K562 (cell line): ENCODE measurements around the gene RMND5B. TPM values are rescaled to one million over a fixed set of nuclear protein-coding genes. Genes with fewer than 3 reads are reported as not detected.
A peak's percentile ranks its signal among the peaks of the same experiment; 100 is the strongest.

Source experiments
- ATAC-seq: fragments of 200-7000 bp; cut with Tn5 transposase; 3 replicates; pipeline ENCODE4 v1.9.1; 2020; ENCODE audit warnings: moderate library complexity
- BruUV-seq: library from RNA; stranded (reverse); fragments of 400-500 nt; replicated peaks from 2 replicates; lab custom pipeline; 2021; lab: Mats Ljungman, UMichigan
- CTCF ChIA-PET: fragments of 300-600 bp; formaldehyde crosslinking; extraction: SDS; loops from one replicate; lab custom pipeline; 2021; ENCODE audit warnings: low intra/inter-chr PET ratio; lab: Yijun Ruan, JAX
- POLR2A ChIA-PET: fragments of 300-600, 350-650 bp; sonication (Branson Sonifier 250); formaldehyde crosslinking; extraction: SDS; loops from one replicate; lab custom pipeline; 2021; ENCODE audit warnings: antibody characterized with exemption, inconsistent platforms; lab: Yijun Ruan, JAX
- DNase-seq, 4 experiments: peaks; one replicate each; pipeline versions ENCODE4 v3.0.0 to v3.0.0-alpha.2; 2011 to 2018; ENCODE audit warnings: low spot score in 3 of 4, mixed read lengths in 3 of 4; ENCODE audit errors: extremely low read depth in 1 of 4
- FAIRE-seq: peaks from 2 replicates; lab custom pipeline; 2011; peaks lifted over from hg19 to GRCh38; lab: Jason Lieb, UNC
- H2AFZ ChIP-seq: 2 replicates; pipeline ENCODE4 v1.6.0; 2011; ENCODE audit warnings: low read depth, low read length, control low read depth, inconsistent platforms
- H3K27ac ChIP-seq: fragments of 200-600 bp; 3 replicates; pipeline ENCODE4 v1.8.0; 2011; ENCODE audit warnings: low read depth, mild to moderate bottlenecking, control low read depth, inconsistent platforms, low read length, moderate library complexity, mixed read lengths; ENCODE audit errors: extremely low read depth
- H3K27me3 ChIP-seq, 2 experiments: fragments of 300-600 bp in 1 of 2; 2 replicates in 1 of 2; 3 replicates in 1 of 2; pipeline versions ENCODE4 v1.6.0 to v1.8.0; 2011; ENCODE audit warnings: inconsistent platforms in 2 of 2, low read length in 2 of 2, mild to moderate bottlenecking in 1 of 2, mixed read lengths in 1 of 2, moderate library complexity in 1 of 2; ENCODE audit not compliant: control insufficient read depth in 2 of 2, insufficient read depth in 2 of 2
- H3K36me3 ChIP-seq: fragments of 300-600 bp; 3 replicates; pipeline ENCODE4 v1.8.0; 2011; ENCODE audit warnings: mild to moderate bottlenecking, low read length, inconsistent platforms; ENCODE audit not compliant: control insufficient read depth, insufficient read depth
- H3K4me1 ChIP-seq, 2 experiments: fragments of 200-600 bp in 1 of 2; replicated peaks in 1 of 2; 2 replicates in 1 of 2; 3 replicates in 1 of 2; pipeline versions ENCODE4 v1.5.1 to v1.8.0; 2011; ENCODE audit warnings: inconsistent platforms in 2 of 2, low read length in 2 of 2, mild to moderate bottlenecking in 1 of 2, mixed read lengths in 1 of 2, moderate library complexity in 1 of 2; ENCODE audit not compliant: control insufficient read depth in 2 of 2, insufficient read depth in 2 of 2
- H3K4me2 ChIP-seq: 2 replicates; pipeline ENCODE4 v1.6.1; 2011; ENCODE audit warnings: low read length, control low read depth, inconsistent platforms, mixed read lengths; ENCODE audit not compliant: insufficient read depth
- H3K4me3 ChIP-seq: fragments of 200-600 bp; sonication (generic), shearing (Covaris generic); 2 replicates; pipeline ENCODE4 v1.5.1; 2016; ENCODE audit warnings: control low read depth, inconsistent platforms
- H3K79me2 ChIP-seq: fragments of 200-600 bp; 3 replicates; pipeline ENCODE4 v1.8.0; 2011; ENCODE audit warnings: low read length, inconsistent platforms; ENCODE audit not compliant: control insufficient read depth, insufficient read depth
- H3K9ac ChIP-seq, 2 experiments: 2 replicates each; pipeline versions ENCODE4 v1.6.0 to v1.6.1; 2011; ENCODE audit warnings: low read depth in 2 of 2, low read length in 2 of 2, control low read depth in 1 of 2, inconsistent platforms in 1 of 2, mild to moderate bottlenecking in 1 of 2, mixed read lengths in 1 of 2; ENCODE audit not compliant: insufficient read depth in 1 of 2
- H3K9me1 ChIP-seq: one replicate; pipeline ENCODE4 v1.6.0; 2011; ENCODE audit warnings: inconsistent platforms, mild to moderate bottlenecking, low read length, moderate library complexity; ENCODE audit not compliant: control insufficient read depth, insufficient read depth
- H3K9me3 ChIP-seq: replicated peaks from 2 replicates; pipeline ENCODE4 v1.5.1; 2011; ENCODE audit warnings: low read depth, low read length, inconsistent platforms; ENCODE audit not compliant: control insufficient read depth, insufficient read depth
- H4K20me1 ChIP-seq: replicated peaks from 2 replicates; pipeline ENCODE4 v1.6.1; 2011; ENCODE audit warnings: low read length, inconsistent platforms, mixed read lengths; ENCODE audit not compliant: control insufficient read depth, insufficient read depth
- CREB1 ChIP-seq, 2 experiments: sonication (generic) in 1 of 2; formaldehyde crosslinking in 1 of 2; IDR thresholded peaks; 2 replicates each; pipeline versions ENCODE4 v1.6.1 to v1.8.0; 2012 to 2022; ENCODE audit warnings: inconsistent platforms in 1 of 2, mild to moderate bottlenecking in 1 of 2, missing genetic modification reagents in 1 of 2, moderate library complexity in 1 of 2
- EP400 ChIP-seq: fragments of 450-650 bp; IDR thresholded peaks from 2 replicates; pipeline ENCODE4 v1.6.1; 2017; ENCODE audit warnings: antibody characterized with exemption, mild to moderate bottlenecking, moderate library complexity
- LARP7 ChIP-seq: fragments of 450-650 bp; IDR thresholded peaks from 2 replicates; pipeline ENCODE4 v1.6.1; 2016
- MAFK ChIP-seq: IDR thresholded peaks from 2 replicates; pipeline ENCODE4 v1.6.1; 2011; ENCODE audit warnings: low read length, improper control_type of control experiment
- MEF2A ChIP-seq: IDR thresholded peaks from 2 replicates; pipeline ENCODE4 v1.6.1; 2011; ENCODE audit warnings: low read depth, mild to moderate bottlenecking, low read length, moderate library complexity; ENCODE audit not compliant: control insufficient read depth
- OTX1 ChIP-seq: fragments of 450-650 bp; formaldehyde crosslinking; IDR thresholded peaks from 2 replicates; pipeline ENCODE4 v1.4.0; 2022; ENCODE audit warnings: mild to moderate bottlenecking
- RBM15 ChIP-seq: fragments of 200-400 bp; formaldehyde crosslinking; IDR thresholded peaks from 2 replicates; pipeline ENCODE4 v1.6.1; 2018; ENCODE audit warnings: mild to moderate bottlenecking, low read length, moderate library complexity; ENCODE audit not compliant: insufficient read depth
- RBM22 ChIP-seq: fragments of 200-400 bp; formaldehyde crosslinking; IDR thresholded peaks from 2 replicates; pipeline ENCODE4 v1.6.1; 2018; ENCODE audit warnings: low read length, low read depth; ENCODE audit not compliant: poor library complexity, severe bottlenecking
- SMC3 ChIP-seq: conservative IDR thresholded peaks from 2 replicates; pipeline ENCODE4 v1.6.1; 2011; ENCODE audit warnings: low read depth, low read length, improper control_type of control experiment; ENCODE audit not compliant: insufficient read depth
- TCF3 ChIP-seq: sonication (generic); formaldehyde crosslinking; IDR thresholded peaks from 2 replicates; pipeline ENCODE4 v1.4.0; 2020; ENCODE audit warnings: mild to moderate bottlenecking, missing genetic modification reagents
- ZC3H8 ChIP-seq: fragments of 450-650 bp; IDR thresholded peaks from 2 replicates; pipeline ENCODE4 v1.6.1; 2017
- WGBS: fragments of 100-300 bp; shearing (Covaris generic); methylation state at CpG from one replicate; pipeline ENCODE4 v1.1.6; 2016; ENCODE audit warnings: low coverage, mixed read lengths; ENCODE audit not compliant: insufficient coverage; ENCODE audit errors: missing lambda C conversion rate; 5-methylcytosine and 5-hydroxymethylcytosine counted together
- in situ Hi-C: fragments of 300-500 bp; cut with MboI; formaldehyde crosslinking; loops from 4 replicates; pipeline ENCODE4 v1.15.0; 2018; ENCODE audit warnings: inconsistent platforms, mixed read lengths
- intact Hi-C: fragments of 100-400 bp; cut with micrococcal nuclease; formaldehyde crosslinking; loops from 2 replicates; pipeline ENCODE4 v1.14.2; 2022
- polyA plus RNA-seq, 8 experiments: library from polyadenylated mRNA; depleted of rRNA in 4 of 8; stranded (reverse) in 5 of 8; unstranded in 3 of 8; fragments of >200 nt; fragmentation: Nextera tagmentation in 2 of 8; fragmentation: Illumina TruSeq in 1 of 8; extraction: Ambion mirVana in 2 of 8; extraction: Trizol in 1 of 8; gene quantifications; 2 replicates each; pipeline versions ENCODE4 v1.2.1 to v1.2.3, GENCODE V29; 2011 to 2014; ENCODE audit warnings: inconsistent platforms in 1 of 8, missing spikeins in 1 of 8
- total RNA-seq, 7 experiments: library from RNA; depleted of rRNA in 6 of 7; stranded (reverse); fragments of >200 nt in 6 of 7; fragmentation: Illumina TruSeq in 2 of 7; extraction: Trizol in 2 of 7; gene quantifications; 2 replicates each; pipeline versions ENCODE4 v1.2.1 to v1.2.3, GENCODE V29; 2011 to 2021; ENCODE audit warnings: low replicate concordance in 1 of 7
- TF ChIP-seq, protein P1 (sequence below): fragments of 250-450 bp; sonication (Bioruptor Pico); IDR thresholded peaks from 2 replicates; pipeline ENCODE4 v1.9.0; 2021; ENCODE audit warnings: mild to moderate bottlenecking, inconsistent platforms
- TF ChIP-seq, protein P2 (sequence below): IDR thresholded peaks from 2 replicates; pipeline ENCODE4 v1.6.1; 2012; ENCODE audit warnings: low read depth, low read length, improper control_type of control experiment, borderline replicate concordance
- TF ChIP-seq, protein P3 (sequence below), 3 experiments: fragments of 200-800 bp in 1 of 3; sonication (Bioruptor generic) in 1 of 3; sonication (generic) in 1 of 3; formaldehyde crosslinking in 1 of 3; IDR thresholded peaks; 2 replicates each; pipeline versions ENCODE4 v1.6.1 to v1.8.0; 2016 to 2022; ENCODE audit warnings: mild to moderate bottlenecking in 2 of 3, missing compliant biosample characterization in 2 of 3, missing genetic modification characterization in 2 of 3, missing genetic modification reagents in 1 of 3
- TF ChIP-seq, protein P4 (sequence below): sonication (generic); formaldehyde crosslinking; IDR thresholded peaks from 2 replicates; pipeline ENCODE4 v1.8.1; 2022; ENCODE audit warnings: missing genetic modification reagents

Gene RMND5B
- total and polyA plus RNA-seq, 9 of the 15 experiments (the other 6 are each of a cell fraction or from before 2014, with no cell fraction given): 2.6 to 57.0 (median 28.3) TPM

DNA sequence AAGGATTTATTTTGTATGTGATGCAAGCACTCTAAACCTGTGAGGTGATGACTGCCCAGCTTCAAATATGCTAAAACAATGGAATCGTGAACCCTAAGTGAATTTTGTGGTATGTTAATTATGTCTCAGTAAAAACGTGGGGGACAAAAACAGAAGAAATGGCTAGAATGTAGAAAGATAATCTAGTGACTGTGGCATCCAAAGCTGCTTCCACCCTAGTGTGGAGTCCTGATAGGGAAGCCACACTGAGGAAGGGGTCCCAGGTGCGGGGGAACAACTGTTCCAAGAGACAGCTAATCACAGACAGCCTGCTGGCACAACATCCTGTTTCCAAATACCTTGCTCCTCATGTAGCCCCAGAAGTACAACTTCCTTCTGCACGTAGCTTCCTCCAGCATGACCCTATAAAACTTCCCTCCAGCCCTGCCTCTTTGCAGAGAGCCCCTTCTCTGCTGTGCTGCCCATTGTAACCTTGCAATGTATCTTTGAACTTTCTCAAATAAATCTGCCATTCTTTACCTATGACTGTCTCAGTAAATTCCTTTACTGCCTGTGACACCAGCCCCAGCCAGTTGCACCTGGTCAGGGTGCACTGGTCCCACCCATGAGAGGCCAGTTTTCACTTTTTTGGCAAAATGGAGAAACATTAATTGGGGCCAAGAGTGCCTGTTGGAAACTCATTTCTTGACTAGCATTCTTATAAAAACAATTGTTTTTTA, 51.5 kb downstream of the RMND5B start:
- H3K9me1 ChIP-seq: no peaks in the 10 kb centered on the region
- peak overlapping the region; percentile 69 for H2AFZ ChIP-seq
- H3K79me2 ChIP-seq: no peaks in the 10 kb centered on the region
- no TSS peak for BruUV-seq
- H4K20me1 ChIP-seq: no peaks in the 10 kb centered on the region
- no peaks in the 10 kb centered on the region for H3K27me3 ChIP-seq
- peak; percentile 62 for ATAC-seq
- in situ Hi-C loops (no loop called here), intact Hi-C loops (no loop called here)
- WGBS: 0% methylated on average over 4 of the region's 4 CpGs
- no peak overlapping the region for H3K4me3 ChIP-seq
- H3K27ac ChIP-seq: peak overlapping the region; percentile 52
- peak in 2 of 4 experiments; percentile 64 to 79 for DNase-seq
- POLR2A ChIA-PET: interaction anchor here (0.6 to 2.1 kb wide), 8 partner anchors 15 to 803 kb away, joined by 3 to 10 read pairs (median 4); partner anchors contain the start of genes HNRNPAB and NHP2
- no peaks in the 10 kb centered on the region for H3K36me3 ChIP-seq
- CTCF ChIA-PET: no interaction called here
- 0 out of 2 replicates have a peak, but pooled peaks cover 2% of the 10 kb centered on the region for H3K9me3 ChIP-seq
- H3K4me2 ChIP-seq: peak overlapping the region; percentile 54
- no peak overlapping the region; a peak in 1 of 4 replicates for H3K9ac ChIP-seq
- H3K4me1 ChIP-seq: peaks cover 15 to 20% of the 10 kb centered on the region in 2 experiments
- peak; percentile 66 for FAIRE-seq
- no peak for TF ChIP-seq MEF2A
- TF ChIP-seq, protein P1, sequence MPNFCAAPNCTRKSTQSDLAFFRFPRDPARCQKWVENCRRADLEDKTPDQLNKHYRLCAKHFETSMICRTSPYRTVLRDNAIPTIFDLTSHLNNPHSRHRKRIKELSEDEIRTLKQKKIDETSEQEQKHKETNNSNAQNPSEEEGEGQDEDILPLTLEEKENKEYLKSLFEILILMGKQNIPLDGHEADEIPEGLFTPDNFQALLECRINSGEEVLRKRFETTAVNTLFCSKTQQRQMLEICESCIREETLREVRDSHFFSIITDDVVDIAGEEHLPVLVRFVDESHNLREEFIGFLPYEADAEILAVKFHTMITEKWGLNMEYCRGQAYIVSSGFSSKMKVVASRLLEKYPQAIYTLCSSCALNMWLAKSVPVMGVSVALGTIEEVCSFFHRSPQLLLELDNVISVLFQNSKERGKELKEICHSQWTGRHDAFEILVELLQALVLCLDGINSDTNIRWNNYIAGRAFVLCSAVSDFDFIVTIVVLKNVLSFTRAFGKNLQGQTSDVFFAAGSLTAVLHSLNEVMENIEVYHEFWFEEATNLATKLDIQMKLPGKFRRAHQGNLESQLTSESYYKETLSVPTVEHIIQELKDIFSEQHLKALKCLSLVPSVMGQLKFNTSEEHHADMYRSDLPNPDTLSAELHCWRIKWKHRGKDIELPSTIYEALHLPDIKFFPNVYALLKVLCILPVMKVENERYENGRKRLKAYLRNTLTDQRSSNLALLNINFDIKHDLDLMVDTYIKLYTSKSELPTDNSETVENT (CRISPR knock-in tag): no peak
- peak; percentile 91 for TF ChIP-seq TCF3
- TF ChIP-seq, protein P2, sequence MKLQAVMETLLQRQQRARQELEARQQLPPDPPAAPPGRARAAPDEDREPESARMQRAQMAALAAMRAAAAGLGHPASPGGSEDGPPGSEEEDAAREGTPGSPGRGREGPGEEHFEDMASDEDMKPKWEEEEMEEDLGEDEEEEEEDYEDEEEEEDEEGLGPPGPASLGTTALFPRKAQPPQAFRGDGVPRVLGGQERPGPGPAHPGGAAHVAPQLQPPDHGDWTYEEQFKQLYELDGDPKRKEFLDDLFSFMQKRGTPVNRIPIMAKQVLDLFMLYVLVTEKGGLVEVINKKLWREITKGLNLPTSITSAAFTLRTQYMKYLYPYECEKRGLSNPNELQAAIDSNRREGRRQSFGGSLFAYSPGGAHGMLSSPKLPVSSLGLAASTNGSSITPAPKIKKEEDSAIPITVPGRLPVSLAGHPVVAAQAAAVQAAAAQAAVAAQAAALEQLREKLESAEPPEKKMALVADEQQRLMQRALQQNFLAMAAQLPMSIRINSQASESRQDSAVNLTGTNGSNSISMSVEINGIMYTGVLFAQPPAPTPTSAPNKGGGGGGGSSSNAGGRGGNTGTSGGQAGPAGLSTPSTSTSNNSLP: no peak
- TF ChIP-seq OTX1 (CRISPR knock-in tag): no peak
- no peak for TF ChIP-seq ZC3H8
- TF ChIP-seq LARP7: no peak
- TF ChIP-seq, protein P3, sequence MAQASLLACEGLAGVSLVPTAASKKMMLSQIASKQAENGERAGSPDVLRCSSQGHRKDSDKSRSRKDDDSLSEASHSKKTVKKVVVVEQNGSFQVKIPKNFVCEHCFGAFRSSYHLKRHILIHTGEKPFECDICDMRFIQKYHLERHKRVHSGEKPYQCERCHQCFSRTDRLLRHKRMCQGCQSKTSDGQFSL (CRISPR knock-in tag; IDR thresholded peaks at IDR 0.05): no peak
- TF ChIP-seq, protein P3 (tag; IDR thresholded peaks at IDR 0.05): no peak
- no peak for TF ChIP-seq RBM22
- TF ChIP-seq RBM15: no peak
- TF ChIP-seq CREB1 (IDR thresholded peaks at IDR 0.05): peak; percentile 44; the same call in 1 of the 2 replicates
- TF ChIP-seq CREB1 (CRISPR knock-in tag; IDR thresholded peaks at IDR 0.05): no peak
- TF ChIP-seq, protein P4, sequence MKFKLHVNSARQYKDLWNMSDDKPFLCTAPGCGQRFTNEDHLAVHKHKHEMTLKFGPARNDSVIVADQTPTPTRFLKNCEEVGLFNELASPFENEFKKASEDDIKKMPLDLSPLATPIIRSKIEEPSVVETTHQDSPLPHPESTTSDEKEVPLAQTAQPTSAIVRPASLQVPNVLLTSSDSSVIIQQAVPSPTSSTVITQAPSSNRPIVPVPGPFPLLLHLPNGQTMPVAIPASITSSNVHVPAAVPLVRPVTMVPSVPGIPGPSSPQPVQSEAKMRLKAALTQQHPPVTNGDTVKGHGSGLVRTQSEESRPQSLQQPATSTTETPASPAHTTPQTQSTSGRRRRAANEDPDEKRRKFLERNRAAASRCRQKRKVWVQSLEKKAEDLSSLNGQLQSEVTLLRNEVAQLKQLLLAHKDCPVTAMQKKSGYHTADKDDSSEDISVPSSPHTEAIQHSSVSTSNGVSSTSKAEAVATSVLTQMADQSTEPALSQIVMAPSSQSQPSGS (CRISPR knock-in tag): no peak
- TF ChIP-seq EP400: no peak
- no peak for TF ChIP-seq SMC3
- TF ChIP-seq MAFK: no peak
